NCI-H1930 (cell line): ENCODE measurements around the gene NNAT.

Source experiments
- DNase-seq, 2 experiments: peaks; one replicate each; lab custom pipeline; 2025; lab: John Stamatoyannopoulos, UW

Gene NNAT

DNA sequence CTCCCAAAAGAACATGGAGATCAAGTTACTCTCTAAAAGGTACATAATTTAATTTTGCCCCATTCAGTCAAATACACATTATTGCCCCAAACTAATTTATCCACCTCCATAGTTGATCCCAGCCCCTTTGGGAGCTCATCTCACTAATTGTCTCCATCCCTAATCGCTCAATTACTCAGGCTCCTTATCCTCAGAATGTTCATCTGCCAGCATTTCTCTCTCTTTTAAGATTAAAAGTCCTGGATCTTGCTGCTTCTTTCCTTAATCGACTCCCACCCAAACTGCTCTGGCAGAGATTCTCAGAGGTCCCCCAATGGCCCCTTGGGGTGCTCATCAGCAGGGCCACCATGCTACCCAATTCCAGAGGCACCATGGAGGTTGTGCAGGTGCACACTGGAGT lies 18.4 kb upstream of the NNAT start:
- DNase-seq: peak in 1 of 2 experiments; percentile 62

DNA sequence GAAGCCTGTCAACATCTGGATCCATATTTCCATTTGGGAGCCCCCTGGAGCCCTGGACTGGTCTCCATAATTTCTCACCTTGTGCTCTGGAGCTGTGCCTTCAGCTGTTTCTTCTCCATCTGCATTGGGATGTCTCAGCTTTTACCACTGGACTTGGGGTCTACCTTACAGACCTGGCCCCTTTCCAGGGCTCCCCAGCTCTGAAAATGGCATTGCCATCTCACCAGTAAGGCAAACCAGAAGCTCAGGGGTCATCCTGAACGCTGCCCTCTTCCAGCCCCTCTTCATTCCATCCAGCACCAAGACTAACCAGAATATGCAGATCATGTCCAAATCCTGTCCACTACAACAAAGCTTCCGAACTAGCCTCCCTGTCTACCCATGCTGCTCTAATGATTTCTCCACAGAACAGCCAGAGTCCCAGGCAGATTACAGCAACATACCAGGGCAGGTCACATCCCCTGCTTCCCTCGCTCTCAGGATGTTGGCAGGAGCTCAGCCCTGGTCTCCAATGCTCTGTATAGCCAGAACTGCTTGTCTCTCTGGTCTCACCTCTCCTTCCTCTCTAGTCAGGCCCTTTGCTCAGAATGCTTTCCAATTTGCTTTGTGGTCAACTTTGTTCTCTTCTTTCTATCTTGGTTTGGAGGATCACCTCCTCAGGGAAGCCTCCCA lies 17.7 kb upstream of the NNAT start:
- no peak for DNase-seq

DNA sequence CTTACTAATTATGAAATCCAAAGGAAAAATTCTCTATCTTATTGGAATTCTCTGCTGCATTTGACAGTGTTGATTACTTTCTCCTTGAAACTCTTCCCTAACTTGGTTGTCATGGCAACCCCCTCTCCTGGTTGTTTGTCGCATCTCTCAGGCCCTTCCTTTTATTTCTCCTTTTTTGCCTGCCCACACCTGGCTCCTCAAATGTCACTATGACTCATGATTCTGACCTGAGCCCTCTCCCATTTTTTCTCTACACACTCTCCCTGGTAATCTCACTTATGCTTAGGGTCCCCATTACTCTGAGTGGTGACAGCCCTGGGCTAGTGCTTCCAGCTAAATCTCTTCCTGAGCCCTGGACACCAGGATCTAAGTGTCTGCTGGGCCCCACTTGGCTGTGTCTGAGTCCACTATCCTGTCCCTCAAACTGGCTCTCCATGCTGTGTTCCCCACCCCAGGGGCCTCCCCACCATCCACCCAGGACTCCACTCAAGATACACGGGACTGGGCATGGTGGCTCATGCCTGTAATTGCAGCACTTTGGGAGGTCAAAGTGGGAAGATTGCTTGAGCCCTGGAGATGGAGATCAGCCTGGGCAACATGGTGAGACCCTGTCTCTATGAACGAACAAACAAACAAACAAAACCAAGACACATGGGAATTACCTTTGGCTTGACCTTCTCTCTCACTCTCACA lies 16.5 kb upstream of the NNAT start:
- DNase-seq: no peak

DNA sequence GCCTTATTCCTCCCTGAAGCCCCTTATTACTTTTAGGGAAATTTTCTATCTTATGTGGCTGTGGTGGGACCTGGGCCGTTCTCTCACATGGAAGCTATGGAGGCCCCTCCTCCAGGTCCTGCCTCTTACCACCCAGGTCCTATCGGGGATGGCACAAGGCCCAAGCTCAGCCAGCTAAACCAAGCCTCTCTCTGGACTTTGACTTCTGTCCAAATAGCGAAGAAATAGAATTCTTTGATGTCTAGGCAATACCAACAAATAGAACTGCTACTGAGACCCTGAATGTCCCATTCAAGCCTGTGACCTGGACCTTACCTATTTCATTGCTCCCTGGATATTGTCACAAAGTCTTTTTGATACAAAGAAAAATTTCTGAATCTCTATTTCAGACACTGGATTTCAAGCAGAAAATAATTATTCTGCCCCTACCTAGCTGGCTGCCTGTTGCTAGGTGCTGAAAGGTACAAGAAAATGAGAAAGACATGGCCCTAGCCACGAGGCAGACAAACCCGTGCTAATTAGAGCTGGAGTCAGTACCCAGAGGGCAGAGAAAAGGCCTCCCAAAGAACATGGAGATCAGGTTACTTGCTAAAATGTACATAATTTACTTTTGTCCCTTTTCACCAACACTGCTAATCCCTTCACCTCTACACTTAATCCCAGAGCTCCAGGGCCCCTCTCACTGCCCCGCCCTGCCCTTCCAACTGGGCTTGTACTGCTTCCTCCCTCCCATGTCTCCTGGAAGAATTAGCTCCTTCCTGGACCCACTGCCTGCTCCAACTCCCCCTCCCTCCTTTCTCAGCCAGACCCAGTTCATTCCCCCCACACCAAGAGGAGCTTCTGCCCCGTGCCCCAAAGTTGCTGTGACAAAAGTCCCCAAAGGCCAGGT lies 15.5 kb upstream of the NNAT start:
- no peak for DNase-seq

DNA sequence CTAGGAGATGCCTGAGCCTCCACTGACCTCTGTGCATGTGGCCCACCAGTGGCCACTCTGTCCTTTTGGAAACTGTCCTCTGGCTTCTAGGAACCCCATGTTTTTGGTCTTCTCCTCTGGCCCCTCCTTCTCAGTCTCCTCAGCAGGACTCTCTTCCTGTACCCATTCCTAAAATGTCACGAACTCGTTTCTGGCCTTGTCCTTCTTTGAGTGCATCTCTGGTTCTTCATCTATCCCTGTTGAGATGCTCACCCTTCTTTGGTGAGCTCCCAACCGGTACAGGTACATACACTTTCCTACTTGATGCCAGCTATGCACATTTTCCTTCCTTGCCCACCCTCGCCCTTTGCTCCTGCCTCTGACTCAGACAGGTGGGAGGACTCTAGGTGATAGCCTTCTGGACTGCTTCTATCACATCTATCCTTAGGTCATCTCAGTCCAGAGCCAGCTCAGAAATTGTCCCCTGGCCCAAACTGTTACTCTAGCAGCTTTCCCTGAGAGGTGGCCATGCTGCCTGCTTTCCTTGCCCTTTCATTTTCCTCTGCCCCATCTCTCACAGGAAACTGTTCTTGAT lies 14.8 kb upstream of the NNAT start:
- DNase-seq: no peak

DNA sequence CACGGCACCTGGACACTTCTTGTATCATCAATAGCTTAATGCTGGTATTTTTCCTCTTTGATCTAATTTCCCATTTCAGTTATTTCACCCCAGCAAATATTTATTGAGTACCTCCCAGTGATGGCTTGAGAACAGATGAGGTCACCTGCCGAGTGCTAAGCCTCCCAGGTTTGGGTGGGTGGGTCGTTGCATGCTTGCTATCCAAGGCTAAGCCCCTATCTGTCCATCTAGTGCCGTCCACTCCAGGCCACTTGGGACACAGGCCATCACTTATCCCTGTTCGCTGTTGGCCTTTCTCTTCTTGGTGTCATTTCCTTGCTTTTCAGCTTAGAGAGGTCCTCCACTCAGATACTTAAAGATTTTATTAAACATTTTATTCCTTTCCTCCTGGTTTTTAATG lies 10.8 kb upstream of the NNAT start:
- DNase-seq: no peak

DNA sequence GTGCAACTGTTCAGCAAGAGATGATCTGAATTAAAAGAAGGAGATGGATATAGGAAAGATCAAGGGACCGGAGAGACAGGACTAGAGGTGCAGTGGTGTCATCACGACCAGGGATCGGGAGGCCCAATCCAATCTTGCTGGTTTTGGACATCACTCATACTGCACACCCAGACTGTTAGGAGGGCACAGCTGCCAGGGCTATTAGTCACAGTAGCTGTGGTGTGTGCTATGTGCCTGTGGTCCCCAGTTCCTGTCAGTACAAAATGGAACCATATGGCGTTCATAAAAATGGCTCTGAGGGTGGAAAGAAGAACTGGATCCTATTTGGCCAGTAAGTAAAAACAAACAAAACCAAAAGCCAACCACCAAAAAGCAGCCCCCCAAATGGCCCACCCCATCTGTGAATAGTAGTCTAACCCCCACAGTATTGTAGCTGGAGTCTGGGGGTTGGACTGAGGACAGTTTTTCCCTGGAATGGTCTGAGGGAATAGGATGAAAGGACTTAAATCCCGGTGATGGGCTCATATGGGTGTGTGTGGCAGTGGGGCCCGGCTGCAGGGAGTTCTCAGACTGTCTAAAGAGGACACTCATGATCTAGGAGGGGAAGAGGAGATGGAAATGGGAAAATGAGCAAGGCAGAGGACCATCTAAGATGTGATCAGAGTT lies 9.3 kb upstream of the NNAT start:
- no peak for DNase-seq

DNA sequence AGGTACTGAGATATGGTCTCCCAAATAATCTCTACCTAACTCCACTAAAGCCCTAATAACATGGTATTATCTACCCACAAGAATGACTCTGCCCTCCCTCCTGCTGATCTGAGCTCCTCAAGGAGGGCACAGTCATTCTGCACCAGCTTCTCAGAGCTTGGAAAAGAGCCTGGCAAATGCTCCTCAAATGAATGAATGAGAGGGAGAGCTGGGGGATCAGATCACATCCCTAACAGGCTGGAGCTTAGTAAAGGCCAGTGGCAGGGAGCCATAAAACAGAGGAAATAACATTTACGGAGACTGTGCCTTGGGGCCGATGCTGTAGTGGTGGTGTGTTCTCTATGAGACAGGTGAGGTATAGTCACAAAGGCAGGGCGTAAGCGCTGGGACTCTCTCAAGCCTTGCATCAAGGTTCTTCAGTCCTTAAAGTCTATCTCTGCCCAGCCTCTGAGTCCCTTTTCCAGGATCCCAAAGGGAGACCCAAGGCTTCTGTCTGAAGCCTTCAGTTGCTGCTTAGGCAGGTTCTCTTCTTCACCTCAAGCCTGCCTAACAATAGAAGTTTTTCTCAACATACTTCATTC lies 7.2 kb upstream of the NNAT start:
- DNase-seq: no peak

DNA sequence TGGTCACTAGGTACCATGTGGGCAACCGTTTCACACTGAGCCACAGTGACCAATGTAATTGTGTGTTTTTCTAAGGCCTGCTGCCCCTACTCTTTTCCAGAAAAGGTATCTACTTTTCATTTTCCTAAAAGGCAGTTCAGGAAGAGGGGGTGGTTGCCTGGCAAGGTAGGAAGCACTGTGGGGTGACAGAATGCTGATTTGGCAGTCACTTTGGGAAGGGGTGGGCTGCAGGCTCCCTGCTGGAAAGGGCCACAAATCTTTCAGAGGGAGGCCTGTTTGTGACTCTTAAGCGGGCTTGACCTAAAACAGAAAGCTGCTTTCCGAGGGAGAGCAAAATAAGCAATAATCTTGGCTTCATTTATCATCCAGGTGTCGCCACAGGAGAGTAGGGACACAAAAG lies 5.2 kb upstream of the NNAT start:
- DNase-seq: no peak

DNA sequence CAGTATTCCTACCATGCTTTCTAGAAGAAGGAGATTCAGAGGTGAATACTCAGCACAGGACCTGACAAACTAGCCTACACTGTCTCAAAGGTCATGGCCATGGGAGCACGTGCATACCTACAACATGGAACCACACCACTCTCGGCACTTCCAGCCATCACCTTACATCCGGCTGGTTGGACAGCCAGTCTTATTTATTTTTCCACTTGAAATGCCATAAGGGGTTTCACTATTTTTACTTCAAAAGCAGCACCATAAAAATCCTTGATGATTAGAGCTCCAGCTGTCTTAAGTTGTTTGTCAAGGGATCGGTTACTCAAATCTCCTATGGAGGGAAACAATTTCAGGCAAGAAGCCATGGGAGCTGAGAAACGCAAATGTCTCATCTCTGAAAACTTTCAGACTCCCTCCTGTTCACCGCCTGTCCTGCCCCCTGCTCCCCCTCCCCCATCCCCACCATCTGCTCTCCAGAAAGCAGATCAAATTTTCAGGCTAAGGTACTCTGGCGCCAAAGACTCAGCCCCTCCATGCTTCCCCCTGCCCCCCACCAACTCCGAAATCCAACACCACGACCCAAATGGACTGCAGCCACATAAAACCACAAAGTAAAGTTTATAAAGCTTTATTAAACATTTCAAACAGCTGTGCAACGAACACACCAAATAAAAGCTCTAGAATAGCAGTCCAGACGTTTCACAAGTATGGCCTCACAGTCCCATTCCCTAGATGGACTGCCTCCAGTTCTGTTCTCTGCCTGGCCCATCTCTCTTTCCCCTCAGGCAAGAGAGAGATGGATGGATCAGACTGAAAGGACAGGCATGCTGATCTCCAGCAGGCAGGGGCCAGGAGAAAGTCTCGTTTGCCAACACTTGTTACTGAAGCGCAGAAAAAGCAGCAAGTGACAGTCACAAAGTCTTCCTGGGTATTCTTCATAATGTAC lies 4.0 kb upstream of the NNAT start:
- DNase-seq: no peak

DNA sequence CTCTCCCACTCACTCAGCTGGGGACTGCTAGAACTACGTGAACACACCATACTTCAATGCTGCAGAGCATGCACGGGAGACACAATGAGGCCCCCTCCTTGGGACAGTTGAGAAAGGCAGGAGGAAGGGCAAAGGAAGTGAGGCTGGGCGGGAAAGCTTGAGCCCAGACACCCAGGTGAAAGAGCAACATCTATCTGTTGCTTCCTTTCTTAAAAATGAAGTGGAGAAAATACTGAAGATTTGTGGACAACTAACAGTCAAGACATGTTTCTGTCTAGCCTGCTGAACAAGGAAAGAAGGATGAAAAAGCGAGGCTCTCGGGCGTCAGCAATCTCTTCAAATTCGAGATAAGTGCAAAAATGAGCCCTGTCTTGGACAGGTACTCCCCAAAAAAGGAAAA lies 3.0 kb upstream of the NNAT start:
- DNase-seq: no peak

DNA sequence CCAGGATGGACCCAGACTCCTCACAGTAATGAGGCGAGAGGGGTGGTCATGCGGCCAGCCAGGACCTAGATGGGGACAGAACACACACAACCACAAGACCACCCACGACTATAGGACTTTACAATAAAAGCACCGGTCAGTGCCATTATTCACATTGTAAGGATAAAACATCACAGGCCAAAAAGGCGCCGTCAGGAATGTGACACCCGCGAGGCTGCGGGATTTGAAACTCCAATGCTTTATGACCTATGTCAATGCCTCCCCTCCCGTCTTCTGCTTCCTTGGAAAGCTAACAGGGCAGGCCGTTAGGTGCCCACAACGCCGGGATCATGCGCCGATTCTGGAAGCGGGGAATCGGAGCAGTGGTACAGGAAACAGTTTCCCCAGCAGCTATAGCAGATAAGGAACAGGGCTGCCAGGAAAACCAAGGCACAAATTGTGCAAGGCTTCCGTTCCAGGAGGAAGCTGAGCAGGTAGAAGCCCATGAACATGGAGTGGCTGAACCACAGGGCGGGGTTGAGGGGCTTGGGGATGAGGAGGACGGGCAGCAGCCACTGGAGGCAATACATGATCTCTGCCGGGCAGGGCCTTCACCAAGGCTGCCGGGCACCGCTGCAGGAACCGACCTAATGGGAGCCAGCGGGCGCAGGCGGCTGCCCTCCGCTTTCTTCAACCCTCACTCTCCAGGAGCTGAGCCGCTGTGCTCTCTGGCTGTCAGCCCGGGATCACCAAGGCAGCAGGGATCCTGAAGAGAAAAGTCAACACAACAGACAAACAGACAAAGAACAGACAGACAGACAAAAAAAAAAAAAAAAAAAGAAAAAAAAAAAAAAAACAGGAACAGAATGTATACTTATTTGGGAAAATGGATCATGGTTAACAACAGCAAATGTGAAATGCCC lies 2.2 kb upstream of the NNAT start:
- no peak for DNase-seq

DNA sequence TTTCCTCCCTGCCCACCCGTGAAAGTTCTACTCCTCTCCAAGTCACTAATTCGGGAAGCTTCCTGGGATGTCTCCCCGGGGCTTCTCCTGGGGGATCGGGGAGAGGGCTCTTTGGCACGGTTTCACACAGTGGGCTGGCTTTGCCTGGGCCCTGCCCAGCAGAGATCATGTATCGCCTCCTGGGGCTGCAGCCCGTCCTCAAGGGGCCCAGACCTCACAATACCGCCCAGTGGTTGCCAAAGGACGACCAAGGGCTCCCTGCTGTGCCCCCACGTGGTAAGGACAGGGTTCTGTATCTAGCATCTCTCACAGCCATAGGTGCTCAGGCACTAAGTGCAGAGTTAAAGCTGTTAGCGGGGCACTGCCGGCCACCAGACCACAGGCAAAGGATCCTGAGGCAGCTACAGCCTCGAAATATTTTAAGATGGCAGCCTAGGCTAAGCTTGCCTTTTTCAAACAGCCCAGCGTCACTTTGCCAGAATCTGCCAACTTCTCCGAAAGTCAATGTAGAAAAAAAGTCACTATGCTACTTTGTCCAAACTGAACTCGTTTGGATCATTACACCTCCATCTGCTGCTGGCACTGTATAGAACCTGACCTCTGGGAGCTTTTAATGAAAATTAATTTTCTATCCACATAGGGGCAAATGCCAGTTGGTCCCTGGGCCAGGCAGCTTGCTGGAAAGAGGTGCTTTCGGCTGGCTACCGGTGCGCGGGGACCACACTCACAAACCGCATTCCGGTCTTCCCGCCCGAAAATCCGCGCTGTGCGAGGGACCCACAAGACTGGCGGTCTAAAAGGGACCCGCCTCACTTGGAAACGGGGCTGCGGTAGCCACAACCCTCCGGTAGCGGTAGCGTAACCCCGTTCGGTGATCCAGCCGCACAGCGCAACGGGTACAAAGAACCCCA lies 1.3 kb upstream of the NNAT start:
- peak in 1 of 2 experiments; percentile 41 for DNase-seq

DNA sequence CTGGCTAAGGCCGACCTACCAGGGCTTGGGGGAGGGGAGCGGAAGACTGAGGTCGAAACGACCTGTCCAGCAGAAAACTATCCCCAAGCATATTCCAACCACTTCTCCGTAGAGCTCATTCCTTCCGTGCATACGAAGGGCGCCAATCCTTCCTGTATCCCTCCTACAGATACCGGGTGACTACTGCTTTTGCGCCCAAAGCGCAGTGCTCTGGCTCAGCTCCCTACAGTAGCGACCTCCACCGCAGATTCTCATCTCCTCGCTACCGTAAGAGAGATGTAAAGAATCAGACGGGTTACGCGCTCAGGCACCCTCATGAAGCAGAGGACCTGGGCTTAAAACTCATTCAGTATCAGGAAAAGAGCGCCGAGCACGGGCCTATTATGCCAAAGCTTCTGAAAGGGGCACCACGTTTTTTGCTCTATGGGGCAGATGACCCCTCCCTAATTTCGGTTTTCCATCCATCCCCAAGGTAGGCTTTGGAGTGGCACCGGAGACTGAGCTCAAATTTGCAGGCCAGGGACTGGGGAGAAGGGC lies 563 bp upstream of the NNAT start:
- DNase-seq: no peak

DNA sequence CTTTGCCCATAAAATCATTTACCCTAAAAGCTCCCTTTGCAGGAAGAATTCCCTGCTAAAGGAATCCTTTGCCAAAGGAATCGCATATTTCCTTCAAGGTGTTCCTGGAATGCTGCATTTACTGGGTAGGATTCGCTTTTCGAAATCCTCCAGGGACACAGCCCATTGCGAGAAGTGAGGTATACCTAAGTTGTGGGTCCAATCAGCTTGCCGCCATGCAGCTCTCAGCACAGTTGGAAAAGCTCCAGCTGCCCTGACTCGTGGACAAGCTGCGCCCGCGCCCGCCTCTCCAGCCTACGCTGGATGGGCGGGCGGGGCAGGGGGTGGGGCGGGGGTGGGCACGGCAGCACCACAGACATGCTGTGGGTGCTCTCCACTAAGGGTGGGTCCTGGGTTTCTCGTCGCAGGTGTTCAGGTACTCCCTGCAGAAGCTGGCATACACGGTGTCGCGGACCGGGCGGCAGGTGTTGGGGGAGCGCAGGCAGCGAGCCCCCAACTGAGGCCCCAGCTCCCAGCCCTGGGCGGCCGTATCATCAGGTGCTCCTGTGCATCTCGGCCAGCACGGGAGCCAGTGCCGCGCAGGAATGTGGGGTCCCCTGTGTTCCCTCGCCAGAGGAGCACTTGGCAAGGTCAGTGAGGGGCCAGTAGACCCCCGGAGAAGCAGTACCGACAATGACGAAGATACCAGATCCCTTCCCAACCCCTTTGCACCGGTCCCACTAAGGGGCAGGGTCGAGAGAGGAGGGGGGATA lies 1.4 kb downstream of the NNAT start:
- DNase-seq: no peak

DNA sequence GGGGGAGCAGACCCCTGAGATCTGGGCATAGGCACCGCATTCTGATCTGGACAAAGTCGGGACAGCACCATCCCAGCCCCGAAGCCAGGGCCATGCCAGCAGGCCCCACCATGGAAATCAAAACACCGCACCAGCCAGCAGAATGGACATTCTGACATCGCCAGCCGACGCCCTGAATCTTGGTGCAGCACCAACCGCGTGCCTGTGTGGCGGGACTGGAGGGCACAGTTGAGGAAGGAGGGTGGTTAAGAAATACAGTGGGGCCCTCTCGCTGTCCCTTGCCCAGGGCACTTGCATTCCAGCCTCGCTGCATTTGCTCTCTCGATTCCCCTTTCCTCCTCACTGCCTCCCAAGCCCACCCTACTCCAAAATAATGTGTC lies 2.0 kb downstream of the NNAT start:
- DNase-seq: no peak

DNA sequence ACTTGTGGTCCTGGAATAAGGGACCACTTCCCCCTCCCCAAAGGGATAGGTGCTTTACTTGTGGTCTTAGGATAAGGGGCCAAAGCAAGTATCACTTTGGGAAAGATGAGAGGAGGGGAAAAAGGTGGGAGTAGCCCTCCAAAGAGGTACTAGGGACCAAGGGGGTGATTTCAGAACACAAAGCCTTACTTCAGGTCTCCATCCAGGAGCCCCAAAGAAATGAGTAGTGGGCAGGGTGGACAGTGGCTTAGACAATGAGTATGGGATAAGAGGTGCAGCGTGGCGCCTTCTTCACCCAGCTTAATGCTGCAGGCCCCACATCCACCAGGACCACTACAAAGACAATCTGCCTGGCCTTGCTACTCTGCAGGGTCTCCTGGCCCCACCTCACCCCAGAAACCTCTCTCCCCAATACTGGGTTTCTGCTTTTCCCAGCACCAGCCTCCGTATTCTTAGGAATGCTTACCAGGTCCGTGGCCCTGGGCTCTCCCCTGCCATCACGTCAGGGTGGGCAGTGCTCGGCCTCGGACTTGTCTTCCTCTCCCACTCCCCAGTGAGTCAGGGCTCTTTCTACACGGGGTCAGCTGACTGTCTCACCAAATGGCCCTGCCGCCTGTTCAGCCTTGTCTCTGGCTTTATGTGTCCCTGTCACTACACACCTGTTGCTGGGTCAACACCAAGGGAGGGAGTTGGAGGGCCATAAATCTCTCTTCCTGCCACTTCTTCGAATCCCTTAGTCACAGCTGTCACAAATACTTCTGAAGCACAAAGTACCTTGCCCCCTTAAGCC lies 3.1 kb downstream of the NNAT start:
- no peak for DNase-seq
